ENCODE results near the gene COX19. TPM values are rescaled to one million over a fixed set of nuclear protein-coding genes. Genes with fewer than 3 reads are reported as not detected.
"Not testable (repeated sequence)": the region's sequence is repeated elsewhere in the genome, so short reads cannot be mapped to it uniquely, and the experiment has no call there.

COX19 gene
- polyA plus RNA-seq, 3 donors = 7.4 to 15.0 (median 7.6) TPM

DNA sequence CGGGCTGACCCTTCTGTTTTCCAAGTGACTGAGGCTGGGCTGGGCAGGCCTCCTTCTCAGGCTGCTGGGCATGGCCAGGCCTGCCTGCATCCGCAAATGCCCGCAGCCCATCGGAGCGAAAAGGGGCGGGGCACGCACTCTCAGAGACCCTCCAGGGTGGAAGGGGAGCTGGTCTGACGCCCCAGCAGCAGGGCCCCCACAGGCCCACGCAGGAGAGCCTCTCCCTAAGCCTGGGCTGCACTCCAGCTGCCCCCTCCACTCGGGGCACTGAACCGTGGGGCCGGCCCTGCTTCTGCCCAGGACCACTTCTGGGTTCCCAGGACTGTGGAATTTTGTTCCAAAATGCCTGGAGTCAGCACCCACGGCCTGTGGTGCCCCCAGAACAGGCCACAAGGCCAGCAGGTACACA, 30.2 kb downstream of the COX19 start:
- Mint-ChIP-seq H3K4me3 (no peak overlapping the region), H3K4me1 (peaks cover 43% of the 10 kb centered on the region), H3K27ac (peak overlapping the region in 2 of 7 donors; percentile 6 to 80), H3K36me3 (peaks cover 23 to 45% of the 10 kb centered on the region in 2 donors), H3K27me3 (ENCODE audit: low read depth in 3 of 3) (peaks cover 0 to 4% (median 1%) of the 10 kb centered on the region in 3 donors), H3K9me3 (peaks cover 0 to 3% (median 0%) of the 10 kb centered on the region in 7 donors)
- Histone ChIP-seq H3K27me3 (ENCODE audit: control insufficient read depth in 2 of 2, insufficient read depth in 2 of 2, low read length in 2 of 2) (no peaks in the 10 kb centered on the region), H3K4me2 (replicated peaks; ENCODE audit: extremely low read depth, low read length, poor library complexity, severe bottlenecking) (no peak overlapping the region), H3K4me1 (ENCODE audit: control insufficient read depth in 1 of 2, insufficient read depth in 2 of 2, low read length in 2 of 2) (peaks cover 28 to 32% of the 10 kb centered on the region in 2 donors), H3K27ac (ENCODE audit: low read depth in 1 of 2, low read length in 2 of 2) (no peak overlapping the region), H3K9me3 (replicated peaks in 1 of 2; ENCODE audit: control insufficient read depth in 1 of 2, insufficient read depth in 1 of 2, low read length in 2 of 2) (no peaks in the 10 kb centered on the region), H2AFZ (ENCODE audit: insufficient read depth, low read depth, low read length, poor library complexity, severe bottlenecking) (no peak overlapping the region), H3K36me3 (replicated peaks in 1 of 2; ENCODE audit: control insufficient read depth in 1 of 2, insufficient read depth in 2 of 2, low read length in 2 of 2) (peaks cover 23 to 27% of the 10 kb centered on the region in 2 donors), H3K79me2 (ENCODE audit: insufficient read depth, low read length) (peaks cover 79% of the 10 kb centered on the region), H4K20me1 (ENCODE audit: insufficient read depth, low read length) (peaks cover 79% of the 10 kb centered on the region), H3K9ac (ENCODE audit: insufficient read depth, low read length, poor library complexity, severe bottlenecking) (no peak overlapping the region), H3K4me3 (replicated peaks in 1 of 3; ENCODE audit: low read depth in 2 of 3, low read length in 3 of 3) (no peak overlapping the region)
- TF ChIP-seq, protein P1, sequence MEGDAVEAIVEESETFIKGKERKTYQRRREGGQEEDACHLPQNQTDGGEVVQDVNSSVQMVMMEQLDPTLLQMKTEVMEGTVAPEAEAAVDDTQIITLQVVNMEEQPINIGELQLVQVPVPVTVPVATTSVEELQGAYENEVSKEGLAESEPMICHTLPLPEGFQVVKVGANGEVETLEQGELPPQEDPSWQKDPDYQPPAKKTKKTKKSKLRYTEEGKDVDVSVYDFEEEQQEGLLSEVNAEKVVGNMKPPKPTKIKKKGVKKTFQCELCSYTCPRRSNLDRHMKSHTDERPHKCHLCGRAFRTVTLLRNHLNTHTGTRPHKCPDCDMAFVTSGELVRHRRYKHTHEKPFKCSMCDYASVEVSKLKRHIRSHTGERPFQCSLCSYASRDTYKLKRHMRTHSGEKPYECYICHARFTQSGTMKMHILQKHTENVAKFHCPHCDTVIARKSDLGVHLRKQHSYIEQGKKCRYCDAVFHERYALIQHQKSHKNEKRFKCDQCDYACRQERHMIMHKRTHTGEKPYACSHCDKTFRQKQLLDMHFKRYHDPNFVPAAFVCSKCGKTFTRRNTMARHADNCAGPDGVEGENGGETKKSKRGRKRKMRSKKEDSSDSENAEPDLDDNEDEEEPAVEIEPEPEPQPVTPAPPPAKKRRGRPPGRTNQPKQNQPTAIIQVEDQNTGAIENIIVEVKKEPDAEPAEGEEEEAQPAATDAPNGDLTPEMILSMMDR (IDR thresholded peaks at IDR 0.05) = no peak
- 94% methylated on average over 12 of the region's 13 CpGs for WGBS (ENCODE audit: insufficient coverage)
- no peak for DNase-seq
- intact Hi-C loops (cut with micrococcal nuclease) = no loop called here

DNA sequence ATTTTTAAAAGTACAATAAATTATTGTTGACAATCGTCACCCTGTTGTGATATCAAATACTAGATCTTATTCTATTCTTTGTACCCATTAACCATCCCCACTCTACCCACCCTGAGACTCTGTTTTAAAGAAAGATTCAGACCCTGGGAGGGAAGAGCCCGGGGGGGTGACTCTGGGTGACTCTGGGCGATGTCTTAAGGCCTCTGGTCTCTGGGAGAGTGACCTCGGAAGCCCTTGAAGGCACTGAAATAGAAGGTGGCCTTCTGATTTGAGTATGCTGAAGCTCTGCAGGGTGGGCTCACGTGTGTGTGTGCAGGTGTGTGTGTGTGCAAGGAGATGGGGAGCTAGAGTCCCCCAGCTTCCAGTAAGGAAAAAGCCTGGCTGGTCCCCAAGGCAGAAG, 30.6 kb downstream of the COX19 start:
- no peak overlapping the region for H3K4me3 Mint-ChIP-seq
- Histone ChIP-seq H2AFZ (ENCODE audit: insufficient read depth, low read depth, low read length, poor library complexity, severe bottlenecking) (no peak overlapping the region), H3K27me3 (ENCODE audit: control insufficient read depth in 2 of 2, insufficient read depth in 2 of 2, low read length in 2 of 2) (no peaks in the 10 kb centered on the region), H4K20me1 (ENCODE audit: insufficient read depth, low read length) (peaks cover 79% of the 10 kb centered on the region), H3K27ac (ENCODE audit: low read depth in 1 of 2, low read length in 2 of 2) (no peak overlapping the region), H3K4me1 (ENCODE audit: control insufficient read depth in 1 of 2, insufficient read depth in 2 of 2, low read length in 2 of 2) (peaks cover 29 to 32% of the 10 kb centered on the region in 2 donors), H3K36me3 (replicated peaks in 1 of 2; ENCODE audit: control insufficient read depth in 1 of 2, insufficient read depth in 2 of 2, low read length in 2 of 2) (peaks cover 21 to 25% of the 10 kb centered on the region in 2 donors), H3K4me2 (replicated peaks; ENCODE audit: extremely low read depth, low read length, poor library complexity, severe bottlenecking) (no peak overlapping the region), H3K9ac (ENCODE audit: insufficient read depth, low read length, poor library complexity, severe bottlenecking) (no peak overlapping the region), H3K79me2 (ENCODE audit: insufficient read depth, low read length) (peaks cover 79% of the 10 kb centered on the region), H3K4me3 (replicated peaks in 1 of 3; ENCODE audit: low read depth in 2 of 3, low read length in 3 of 3) (no peak overlapping the region), H3K9me3 (replicated peaks in 1 of 2; ENCODE audit: control insufficient read depth in 1 of 2, insufficient read depth in 1 of 2, low read length in 2 of 2) (no peaks in the 10 kb centered on the region)
- intact Hi-C loops (cut with micrococcal nuclease) = no loop called here
- peaks cover 0 to 2% (median 1%) of the 10 kb centered on the region in 3 donors for H3K27me3 Mint-ChIP-seq (ENCODE audit: low read depth in 3 of 3)
- 95% methylated on average over 4 of the region's 5 CpGs for WGBS (ENCODE audit: insufficient coverage)
- H3K27ac Mint-ChIP-seq = peak overlapping the region in 3 of 7 donors; percentile 6 to 80 (median 72)
- DNase-seq = no peak
- H3K9me3 Mint-ChIP-seq = peaks cover 0 to 3% (median 0%) of the 10 kb centered on the region in 7 donors
- TF ChIP-seq, protein P1 (IDR thresholded peaks at IDR 0.05) = no peak
- peaks cover 22 to 45% of the 10 kb centered on the region in 2 donors for H3K36me3 Mint-ChIP-seq
- H3K4me1 Mint-ChIP-seq = peaks cover 43% of the 10 kb centered on the region

DNA sequence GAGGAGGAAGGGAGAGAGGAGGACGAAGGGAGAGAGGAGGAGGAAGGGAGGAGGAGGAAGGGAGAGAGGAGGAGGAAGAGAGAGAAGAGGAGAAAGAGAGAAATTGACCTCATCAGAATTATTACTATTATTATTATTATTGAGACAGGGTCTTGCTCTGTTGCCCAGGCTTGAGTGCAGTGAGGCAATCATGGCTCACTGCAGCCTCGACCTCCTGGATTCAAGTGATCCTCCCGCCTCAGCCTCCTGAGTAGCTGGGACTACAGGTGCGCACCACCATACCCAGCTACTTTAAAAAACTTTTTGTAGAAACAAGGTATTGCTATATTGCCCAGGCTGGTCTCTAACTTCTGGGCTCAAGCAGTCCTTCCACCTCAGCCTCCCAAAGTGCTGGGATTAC, 31.6 kb downstream of the COX19 start:
- Histone ChIP-seq H3K36me3 (replicated peaks in 1 of 2; ENCODE audit: control insufficient read depth in 1 of 2, insufficient read depth in 2 of 2, low read length in 2 of 2) (peaks cover 18% of the 10 kb centered on the region in 2 donors), H3K79me2 (ENCODE audit: insufficient read depth, low read length) (peaks cover 79% of the 10 kb centered on the region), H3K4me1 (ENCODE audit: control insufficient read depth in 1 of 2, insufficient read depth in 2 of 2, low read length in 2 of 2) (peaks cover 23 to 27% of the 10 kb centered on the region in 2 donors), H4K20me1 (ENCODE audit: insufficient read depth, low read length) (peaks cover 78% of the 10 kb centered on the region)
- H3K27ac Mint-ChIP-seq; H3K27me3 ChIP-seq (ENCODE audit: control insufficient read depth in 2 of 2, insufficient read depth in 2 of 2, low read length in 2 of 2); H3K4me3 Mint-ChIP-seq; H3K4me2 ChIP-seq (replicated peaks; ENCODE audit: extremely low read depth, low read length, poor library complexity, severe bottlenecking); H3K9me3 ChIP-seq (replicated peaks in 1 of 2; ENCODE audit: control insufficient read depth in 1 of 2, insufficient read depth in 1 of 2, low read length in 2 of 2); H2AFZ ChIP-seq (ENCODE audit: insufficient read depth, low read depth, low read length, poor library complexity, severe bottlenecking); DNase-seq; H3K4me3 ChIP-seq (replicated peaks in 1 of 3; ENCODE audit: low read depth in 2 of 3, low read length in 3 of 3); H3K9ac ChIP-seq (ENCODE audit: insufficient read depth, low read length, poor library complexity, severe bottlenecking); H3K27ac ChIP-seq (ENCODE audit: low read depth in 1 of 2, low read length in 2 of 2); H3K9me3 Mint-ChIP-seq; intact Hi-C loops (cut with micrococcal nuclease); H3K27me3 Mint-ChIP-seq (ENCODE audit: low read depth in 3 of 3): not testable (repeated sequence)
- WGBS (ENCODE audit: insufficient coverage) = no CpG with 5 or more reads among the region's 4 CpGs
- H3K4me1 Mint-ChIP-seq = peaks cover 36% of the 10 kb centered on the region
- peaks cover 17 to 41% of the 10 kb centered on the region in 2 donors for H3K36me3 Mint-ChIP-seq

Data from CD14-positive monocyte (primary cell).